ENCODE results near the gene FLRT3. TPM values are rescaled to one million over a fixed set of nuclear protein-coding genes. Genes with fewer than 3 reads are reported as not detected.

Gene FLRT3
- total RNA-seq, 4 donors from 2014 or later: 0.58 to 3.0 (median 1.8) TPM

DNA sequence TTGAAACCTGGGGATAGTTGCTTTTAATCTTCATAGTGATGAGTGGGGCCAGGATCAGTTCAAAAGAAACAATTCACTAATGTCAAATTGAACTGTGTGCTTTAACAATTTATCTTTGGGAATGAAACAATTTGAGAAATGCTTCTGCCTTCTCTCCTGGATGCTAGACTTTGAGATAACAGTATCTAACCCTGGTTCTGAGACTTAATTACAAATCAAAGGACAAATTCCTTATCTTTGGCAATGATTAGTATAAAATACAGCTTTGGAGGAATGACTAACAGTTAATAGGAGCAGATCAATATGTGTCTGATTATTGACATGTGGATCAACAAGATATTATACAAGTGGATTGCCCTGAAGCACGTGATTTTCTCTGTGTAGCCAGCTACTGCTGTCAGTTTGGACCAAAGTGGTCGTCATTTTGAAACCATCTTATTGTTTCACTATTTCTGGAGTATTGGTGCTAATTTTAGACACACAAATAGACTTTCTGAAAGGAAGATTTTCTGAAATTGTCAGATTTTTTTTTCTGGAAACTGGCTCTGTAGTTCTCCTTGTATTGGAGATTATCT, 6.2 kb upstream of the FLRT3 start:
- Histone ChIP-seq H3K36me3 (no peaks in the 10 kb centered on the region), H3K27me3 (no peaks in the 10 kb centered on the region), H3K4me1 (peaks cover 6 to 10% of the 10 kb centered on the region in 2 donors), H3K4me3 (no peak overlapping the region), H3K9me3 (no peaks in the 10 kb centered on the region), H3K27ac (no peak overlapping the region)
- TF ChIP-seq CTCF (IDR thresholded peaks at IDR 0.05 in 4 of 5, conservative IDR thresholded peaks at IDR 0.05 in 1 of 5): no peak
- no peak for TF ChIP-seq POLR2A (IDR thresholded peaks at IDR 0.05)
- intact Hi-C loops (cut with DNase I; ENCODE audit: low total_unique reads): no loop called here
- DNase-seq (no peak), ATAC-seq (no peak)
- in situ Hi-C loops (cut with MboI; ENCODE audit: low sequenced_read_pairs in 4 of 4): no loop called here

DNA sequence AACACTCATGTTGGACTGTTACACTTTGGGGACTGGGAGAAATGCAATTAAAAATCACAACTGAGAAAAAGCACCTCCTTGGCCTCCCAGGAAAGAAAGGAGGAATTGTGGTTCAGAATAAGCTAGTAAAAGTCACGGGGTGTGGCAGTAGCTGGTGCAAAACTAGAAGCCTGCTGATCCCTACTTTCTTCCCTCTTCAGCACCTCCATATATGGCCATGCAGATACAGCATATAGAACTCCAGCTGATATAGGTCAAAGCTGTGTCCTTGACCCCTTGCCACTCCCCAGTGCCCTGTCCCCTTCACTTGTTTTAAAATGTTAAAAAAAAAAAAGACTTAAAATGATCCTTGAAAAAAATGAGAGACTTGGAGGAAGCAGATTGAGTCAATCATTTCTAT, 5.5 kb upstream of the FLRT3 start:
- peaks cover 6 to 10% of the 10 kb centered on the region in 2 donors for H3K4me1 ChIP-seq
- ATAC-seq (no peak), DNase-seq (no peak)
- no peak overlapping the region for H3K4me3 ChIP-seq
- in situ Hi-C loops (cut with MboI; ENCODE audit: low sequenced_read_pairs in 4 of 4): no loop called here
- no peak overlapping the region for H3K27ac ChIP-seq
- TF ChIP-seq POLR2A (IDR thresholded peaks at IDR 0.05) (no peak), CTCF (IDR thresholded peaks at IDR 0.05 in 4 of 5, conservative IDR thresholded peaks at IDR 0.05 in 1 of 5) (no peak)
- H3K9me3 ChIP-seq: no peaks in the 10 kb centered on the region
- intact Hi-C loops (cut with DNase I; ENCODE audit: low total_unique reads): no loop called here
- H3K27me3 ChIP-seq: no peaks in the 10 kb centered on the region
- no peaks in the 10 kb centered on the region for H3K36me3 ChIP-seq

- Histone ChIP-seq H3K4me3 (peak overlapping the region in 1 of 4 donors; percentile 7), H3K9me3 (no peaks in the 10 kb centered on the region), H3K36me3 (no peaks in the 10 kb centered on the region), H3K27me3 (no peaks in the 10 kb centered on the region), H3K4me1 (peaks cover 6 to 11% of the 10 kb centered on the region in 2 donors), H3K27ac (peak overlapping the region in 2 of 4 donors; percentile 23 to 40)
- in situ Hi-C loops (cut with MboI; ENCODE audit: low sequenced_read_pairs in 4 of 4): no loop called here
- ATAC-seq: peak; percentile 64 to 79
- DNase-seq: peak; percentile 3 to 35
- no peak for TF ChIP-seq CTCF (IDR thresholded peaks at IDR 0.05 in 4 of 5, conservative IDR thresholded peaks at IDR 0.05 in 1 of 5)
- TF ChIP-seq POLR2A (IDR thresholded peaks at IDR 0.05): no peak
- intact Hi-C loops (cut with DNase I; ENCODE audit: low total_unique reads): no loop called here
Measured at GRCh38 chr20:14341801-14342200, 4.4 kb upstream of the FLRT3 start.

DNA sequence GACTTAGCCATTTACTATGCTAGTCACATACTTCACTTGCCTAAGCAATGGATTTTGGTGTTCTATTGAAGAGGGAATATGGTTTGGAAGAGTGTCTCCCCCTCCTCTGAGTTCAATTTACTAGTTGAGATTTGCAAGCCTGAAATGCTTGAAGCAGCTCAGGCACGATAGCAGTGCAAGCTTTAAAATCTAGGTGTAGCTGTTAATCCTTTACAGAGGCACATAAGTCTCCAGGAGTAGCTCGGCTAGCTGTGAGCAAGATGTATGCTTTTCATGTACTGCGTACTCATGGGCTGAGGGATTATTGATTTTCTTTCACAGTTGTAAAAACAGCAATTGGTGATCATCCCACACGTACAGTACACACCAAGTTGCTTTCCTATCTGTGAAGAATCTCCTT, 726 bp downstream of the FLRT3 start:
- ATAC-seq (peak; percentile 35 to 39), DNase-seq (no peak)
- no peaks in the 10 kb centered on the region for H3K9me3 ChIP-seq
- H3K36me3 ChIP-seq: no peaks in the 10 kb centered on the region
- H3K27ac ChIP-seq: peak overlapping the region; percentile 34 to 77 (median 68)
- intact Hi-C loops (cut with DNase I; ENCODE audit: low total_unique reads) (loop anchor here (2.0 to 10.0 kb wide), 4 partner anchors 378 to 898 kb away; no protein-coding TSS in a partner anchor), in situ Hi-C loops (cut with MboI; ENCODE audit: low sequenced_read_pairs in 4 of 4) (no loop called here)
- no peaks in the 10 kb centered on the region for H3K27me3 ChIP-seq
- H3K4me1 ChIP-seq: peaks cover 21% of the 10 kb centered on the region in 2 donors
- TF ChIP-seq CTCF (IDR thresholded peaks at IDR 0.05 in 4 of 5, conservative IDR thresholded peaks at IDR 0.05 in 1 of 5) (no peak), POLR2A (IDR thresholded peaks at IDR 0.05) (no peak)
- peak overlapping the region; percentile 51 to 63 (median 60) for H3K4me3 ChIP-seq

Data from gastrocnemius medialis (tissue), 4 donors.